ENCODE data around the gene SLC35A2. TPM values are rescaled to one million over a fixed set of nuclear protein-coding genes. Genes with fewer than 3 reads are reported as not detected.
"Not testable (repeated sequence)": the region's sequence is repeated elsewhere in the genome, so short reads cannot be mapped to it uniquely, and the experiment has no call there.

SLC35A2 gene
- total RNA-seq, 1 experiment from 2014 or later = 35.0 TPM

- TF ChIP-seq, protein P1, sequence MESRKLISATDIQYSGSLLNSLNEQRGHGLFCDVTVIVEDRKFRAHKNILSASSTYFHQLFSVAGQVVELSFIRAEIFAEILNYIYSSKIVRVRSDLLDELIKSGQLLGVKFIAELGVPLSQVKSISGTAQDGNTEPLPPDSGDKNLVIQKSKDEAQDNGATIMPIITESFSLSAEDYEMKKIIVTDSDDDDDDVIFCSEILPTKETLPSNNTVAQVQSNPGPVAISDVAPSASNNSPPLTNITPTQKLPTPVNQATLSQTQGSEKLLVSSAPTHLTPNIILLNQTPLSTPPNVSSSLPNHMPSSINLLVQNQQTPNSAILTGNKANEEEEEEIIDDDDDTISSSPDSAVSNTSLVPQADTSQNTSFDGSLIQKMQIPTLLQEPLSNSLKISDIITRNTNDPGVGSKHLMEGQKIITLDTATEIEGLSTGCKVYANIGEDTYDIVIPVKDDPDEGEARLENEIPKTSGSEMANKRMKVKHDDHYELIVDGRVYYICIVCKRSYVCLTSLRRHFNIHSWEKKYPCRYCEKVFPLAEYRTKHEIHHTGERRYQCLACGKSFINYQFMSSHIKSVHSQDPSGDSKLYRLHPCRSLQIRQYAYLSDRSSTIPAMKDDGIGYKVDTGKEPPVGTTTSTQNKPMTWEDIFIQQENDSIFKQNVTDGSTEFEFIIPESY (IDR thresholded peaks at IDR 0.05; ENCODE audit: extremely low read depth, insufficient replicate concordance, low read length) = no peak
- TF ChIP-seq SIN3A (IDR thresholded peaks at IDR 0.05; ENCODE audit: low read depth) (no peak), ZNF274 (IDR thresholded peaks at IDR 0.05; ENCODE audit: low read depth, low read length) (no peak), EGR1 (IDR thresholded peaks at IDR 0.05; ENCODE audit: low read depth) (no peak), CEBPB (IDR thresholded peaks at IDR 0.05; ENCODE audit: low read depth) (no peak), SRF (IDR thresholded peaks at IDR 0.05; ENCODE audit: low read depth) (no peak), FOSL1 (IDR thresholded peaks at IDR 0.05; ENCODE audit: low read depth) (no peak)
- TF ChIP-seq, protein P2, sequence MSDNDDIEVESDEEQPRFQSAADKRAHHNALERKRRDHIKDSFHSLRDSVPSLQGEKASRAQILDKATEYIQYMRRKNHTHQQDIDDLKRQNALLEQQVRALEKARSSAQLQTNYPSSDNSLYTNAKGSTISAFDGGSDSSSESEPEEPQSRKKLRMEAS (IDR thresholded peaks at IDR 0.05) = no peak
- TF ChIP-seq, protein P3, sequence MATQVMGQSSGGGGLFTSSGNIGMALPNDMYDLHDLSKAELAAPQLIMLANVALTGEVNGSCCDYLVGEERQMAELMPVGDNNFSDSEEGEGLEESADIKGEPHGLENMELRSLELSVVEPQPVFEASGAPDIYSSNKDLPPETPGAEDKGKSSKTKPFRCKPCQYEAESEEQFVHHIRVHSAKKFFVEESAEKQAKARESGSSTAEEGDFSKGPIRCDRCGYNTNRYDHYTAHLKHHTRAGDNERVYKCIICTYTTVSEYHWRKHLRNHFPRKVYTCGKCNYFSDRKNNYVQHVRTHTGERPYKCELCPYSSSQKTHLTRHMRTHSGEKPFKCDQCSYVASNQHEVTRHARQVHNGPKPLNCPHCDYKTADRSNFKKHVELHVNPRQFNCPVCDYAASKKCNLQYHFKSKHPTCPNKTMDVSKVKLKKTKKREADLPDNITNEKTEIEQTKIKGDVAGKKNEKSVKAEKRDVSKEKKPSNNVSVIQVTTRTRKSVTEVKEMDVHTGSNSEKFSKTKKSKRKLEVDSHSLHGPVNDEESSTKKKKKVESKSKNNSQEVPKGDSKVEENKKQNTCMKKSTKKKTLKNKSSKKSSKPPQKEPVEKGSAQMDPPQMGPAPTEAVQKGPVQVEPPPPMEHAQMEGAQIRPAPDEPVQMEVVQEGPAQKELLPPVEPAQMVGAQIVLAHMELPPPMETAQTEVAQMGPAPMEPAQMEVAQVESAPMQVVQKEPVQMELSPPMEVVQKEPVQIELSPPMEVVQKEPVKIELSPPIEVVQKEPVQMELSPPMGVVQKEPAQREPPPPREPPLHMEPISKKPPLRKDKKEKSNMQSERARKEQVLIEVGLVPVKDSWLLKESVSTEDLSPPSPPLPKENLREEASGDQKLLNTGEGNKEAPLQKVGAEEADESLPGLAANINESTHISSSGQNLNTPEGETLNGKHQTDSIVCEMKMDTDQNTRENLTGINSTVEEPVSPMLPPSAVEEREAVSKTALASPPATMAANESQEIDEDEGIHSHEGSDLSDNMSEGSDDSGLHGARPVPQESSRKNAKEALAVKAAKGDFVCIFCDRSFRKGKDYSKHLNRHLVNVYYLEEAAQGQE (IDR thresholded peaks at IDR 0.05; ENCODE audit: low read depth) = no peak
These were observed 21.0 kb downstream of the SLC35A2 start (continued) for GRCh38 chrX:48890296-48890925.

- H3K36me3 ChIP-seq (ENCODE audit: control insufficient read depth in 1 of 2, insufficient read depth in 2 of 2, low read length in 2 of 2); H3K9me3 ChIP-seq (ENCODE audit: control insufficient read depth in 1 of 2, insufficient read depth in 1 of 2, low read depth in 1 of 2, low read length in 2 of 2); ATAC-seq; DNase-seq (ENCODE audit: low read depth, low spot score); H3K9ac ChIP-seq (ENCODE audit: low read length); H3K4me1 ChIP-seq (ENCODE audit: control insufficient read depth in 1 of 2, insufficient read depth in 2 of 2, low read length in 2 of 2); RAD21 ChIA-PET (ENCODE audit: low non-redundant PET in 1 of 2, low total read pairs in 2 of 2, uncharacterized antibody in 2 of 2, unreplicated experiment in 2 of 2); H3K27ac ChIP-seq (ENCODE audit: low read depth, low read length); intact Hi-C loops (cut with micrococcal nuclease); H3K9me2 ChIP-seq (ENCODE audit: insufficient read depth); H3K4me3 ChIP-seq (replicated peaks in 1 of 2; ENCODE audit: low read depth in 1 of 2, low read length in 2 of 2); H3K4me2 ChIP-seq (ENCODE audit: low read length); CTCF ChIA-PET; H3K27me3 ChIP-seq (ENCODE audit: insufficient read depth, low read length); H3K79me2 ChIP-seq (ENCODE audit: insufficient read depth, low read length); POLR2A ChIA-PET; BruUV-seq (replicated peaks); H4K20me1 ChIP-seq (ENCODE audit: insufficient read depth); H2AFZ ChIP-seq (ENCODE audit: low read depth, low read length, poor library complexity, severe bottlenecking): not testable (repeated sequence)
These were observed 24.9 kb downstream of the SLC35A2 start for GRCh38 chrX:48886586-48886985.
